ENCODE measurements around the gene B4GALNT4.
"Not testable (repeated sequence)": the region's sequence is repeated elsewhere in the genome, so short reads cannot be mapped to it uniquely, and the experiment has no call there.

Gene B4GALNT4

GRCh38 chr11:377174-377865 lies 8.0 kb downstream of the B4GALNT4 start:
- no peak for DNase-seq

DNA sequence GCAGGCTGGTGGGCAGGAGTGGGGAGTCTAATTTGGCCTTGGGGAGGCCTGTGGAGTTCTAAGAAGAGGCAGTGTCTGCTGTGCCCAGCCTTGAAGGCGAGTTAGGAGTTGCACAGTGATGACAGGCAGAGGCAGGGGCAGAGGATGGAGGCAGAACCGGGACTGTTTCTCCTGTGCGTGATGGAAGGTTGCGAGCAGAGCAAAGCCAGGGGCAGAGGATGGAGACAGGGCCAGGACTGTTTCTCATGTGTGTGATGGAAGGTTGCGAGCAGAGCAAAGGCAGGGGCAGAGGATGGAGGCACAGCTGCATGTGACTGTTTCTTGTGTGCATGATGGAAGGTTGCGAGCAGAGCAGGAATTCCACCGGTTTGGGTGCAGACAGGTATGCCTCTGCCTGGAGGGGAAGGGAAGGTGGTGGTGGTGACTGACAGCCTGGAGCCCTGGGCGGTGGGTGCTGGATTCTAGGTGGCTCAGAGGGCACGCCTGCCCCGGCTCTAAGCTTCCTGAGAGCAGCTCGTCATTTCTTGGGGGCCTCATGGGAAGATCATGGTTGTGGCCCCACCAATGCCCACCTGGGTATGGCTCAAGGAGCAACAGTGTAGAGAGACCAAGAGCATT lies 8.7 kb downstream of the B4GALNT4 start:
- DNase-seq = no peak

DNA sequence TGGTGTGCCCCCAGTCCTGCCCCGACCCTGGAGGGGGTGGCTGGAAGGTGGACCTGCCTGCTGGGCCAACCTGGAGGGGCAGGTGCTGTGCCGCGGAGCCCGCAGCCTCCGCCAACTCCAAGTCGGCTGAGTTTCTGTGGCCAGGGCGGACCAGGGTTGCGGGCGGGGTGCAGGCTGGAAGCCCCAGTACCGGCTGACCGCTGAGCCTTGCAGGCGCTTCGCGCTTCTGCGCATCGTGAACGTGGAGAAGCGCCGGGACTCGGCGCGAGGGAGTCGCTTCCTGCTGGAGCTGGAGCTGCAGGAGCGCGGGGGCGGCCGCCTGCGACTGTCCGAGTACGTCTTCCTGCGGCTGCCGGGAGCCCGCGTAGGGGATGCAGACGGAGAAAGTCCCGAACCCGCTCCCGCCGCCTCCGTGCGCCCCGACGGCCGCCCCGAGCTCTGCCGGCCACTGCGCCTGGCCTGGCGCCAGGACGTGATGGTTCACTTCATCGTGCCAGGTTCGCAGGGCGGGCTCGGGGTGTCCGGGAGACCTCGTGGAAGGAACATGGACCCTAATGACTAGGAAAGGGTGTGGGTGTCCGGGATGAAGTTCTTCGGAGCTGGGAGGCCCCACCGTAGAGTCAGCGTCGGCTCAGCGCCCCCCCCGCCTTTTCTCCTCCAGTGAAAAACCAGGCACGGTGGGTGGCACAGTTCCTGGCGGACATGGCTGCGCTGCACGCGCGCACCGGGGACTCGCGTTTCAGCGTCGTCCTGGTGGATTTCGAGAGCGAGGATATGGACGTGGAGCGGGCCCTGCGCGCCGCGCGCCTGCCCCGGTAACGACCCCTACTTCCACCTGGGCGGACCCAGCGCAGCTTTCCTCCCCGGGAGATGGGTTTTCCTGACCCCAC lies 10.2 kb downstream of the B4GALNT4 start:
- no peak for DNase-seq

- DNase-seq = no peak
These were observed 10.8 kb downstream of the B4GALNT4 start for GRCh38 chr11:380095-380480.

DNA sequence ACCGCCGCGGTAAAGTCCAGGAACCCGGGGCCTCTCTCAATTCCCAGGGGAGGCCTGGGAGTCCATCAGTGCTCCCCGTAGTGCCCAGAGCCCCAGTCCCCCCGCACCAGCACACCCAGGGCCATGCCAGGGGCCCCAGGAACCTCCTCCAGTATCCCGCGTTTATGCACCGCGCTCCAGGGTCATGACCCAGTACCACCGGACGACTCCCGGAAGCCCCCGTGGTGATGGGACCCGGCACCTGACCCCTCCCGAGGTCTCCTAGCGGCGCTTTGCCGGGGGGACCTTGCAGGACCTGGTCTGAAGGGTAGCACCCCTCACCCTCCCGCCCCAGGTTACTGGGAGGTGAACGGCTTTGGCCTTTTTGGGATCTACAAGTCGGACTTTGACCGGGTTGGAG lies 11.2 kb downstream of the B4GALNT4 start:
- DNase-seq = no peak

- no peak for DNase-seq
These were observed 11.7 kb downstream of the B4GALNT4 start for GRCh38 chr11:380996-381395.

DNA sequence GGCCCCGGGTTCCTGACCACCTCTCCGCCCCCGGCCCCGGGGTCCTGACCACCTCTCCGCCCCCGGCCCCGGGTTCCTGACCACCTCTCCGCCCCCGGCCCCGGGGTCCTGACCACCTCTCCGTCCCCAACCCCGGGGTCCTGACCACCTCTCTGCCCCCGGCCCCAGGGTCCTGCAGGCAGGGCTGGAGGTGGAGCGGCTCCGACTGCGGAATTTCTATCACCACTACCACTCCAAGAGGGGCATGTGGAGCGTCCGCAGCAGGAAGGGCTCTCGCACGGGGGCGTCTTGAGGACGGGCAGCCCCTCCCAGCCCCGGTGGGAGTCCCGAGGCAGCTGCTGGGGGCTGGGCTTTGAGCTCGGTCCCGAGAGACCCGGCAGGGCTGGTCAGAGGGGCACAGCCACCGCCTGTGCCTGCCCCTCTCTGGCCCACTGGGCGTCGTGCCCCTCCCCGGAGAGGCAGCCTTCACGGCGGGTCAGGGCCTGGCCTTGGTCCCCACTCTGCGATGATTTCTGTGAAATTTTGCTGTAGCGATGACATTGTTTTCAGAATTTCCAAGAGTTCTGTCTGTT lies 12.3 kb downstream of the B4GALNT4 start:
- no peak for DNase-seq

- no peak for DNase-seq
These were observed 12.9 kb downstream of the B4GALNT4 start for GRCh38 chr11:382081-382629.

DNA sequence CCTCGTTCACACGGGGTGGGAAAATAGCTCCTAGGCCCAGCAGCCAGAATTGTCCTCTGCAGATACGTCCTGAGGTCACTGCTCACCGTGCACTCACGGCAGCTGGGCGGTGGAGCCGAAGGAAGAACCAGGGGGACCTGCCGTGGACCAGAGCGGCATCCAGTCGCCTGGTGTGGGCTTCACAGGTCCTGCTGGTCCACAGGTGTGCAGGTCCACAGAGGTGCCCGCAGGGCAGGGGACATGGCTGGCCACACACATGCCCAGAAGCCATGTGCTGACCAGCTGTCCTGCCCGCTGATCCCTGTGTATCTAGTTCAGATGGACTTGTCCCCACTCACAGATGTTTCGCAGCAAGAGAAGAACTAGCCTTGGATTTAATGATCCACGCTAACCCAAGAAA lies 14.1 kb downstream of the B4GALNT4 start:
- no peak for DNase-seq

DNA sequence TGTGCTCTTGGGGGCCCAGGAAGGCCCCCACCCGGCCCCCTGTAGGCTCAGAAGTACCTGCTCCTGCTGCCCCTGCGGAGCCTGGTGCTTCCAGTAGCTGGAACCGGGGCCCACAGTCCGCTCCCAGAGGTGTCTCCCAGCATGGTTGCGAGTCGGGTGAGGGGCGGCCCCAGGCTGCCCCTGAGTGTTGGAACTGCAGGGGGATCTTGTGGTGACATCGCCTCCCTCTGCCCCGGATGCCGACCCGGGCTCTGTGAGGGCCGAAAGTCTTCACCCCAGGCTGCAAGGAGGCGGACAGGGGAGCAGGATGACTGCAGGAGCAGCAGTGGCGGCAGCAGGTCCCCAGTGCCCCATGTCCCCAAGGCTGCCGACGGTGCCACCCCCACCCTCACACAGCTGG lies 15.2 kb downstream of the B4GALNT4 start:
- DNase-seq = no peak

GRCh38 chr11:385594-386351 lies 16.5 kb downstream of the B4GALNT4 start:
- DNase-seq = no peak

DNA sequence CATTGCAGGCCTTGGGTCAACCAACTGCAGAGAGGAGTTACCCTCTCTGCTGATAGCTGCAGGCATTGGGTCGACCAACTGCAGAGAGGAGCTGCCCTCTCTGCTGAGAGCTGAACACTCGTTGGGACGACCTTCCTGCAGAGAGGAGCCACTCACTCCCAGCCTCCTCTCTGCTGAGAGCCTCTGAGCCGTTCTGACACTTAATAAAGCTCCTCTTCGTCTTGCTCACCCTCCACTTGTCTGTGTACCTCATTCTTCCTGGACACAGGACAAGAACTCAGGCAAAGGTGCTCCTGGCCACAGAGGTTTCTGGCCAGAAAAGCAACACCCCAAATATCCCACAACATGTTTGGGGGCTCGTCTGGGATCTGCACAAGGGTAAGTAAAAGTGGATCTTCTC lies 17.2 kb downstream of the B4GALNT4 start:
- DNase-seq = no peak

- DNase-seq = peak in 1 of 5 experiments; percentile 29
These were observed 18.0 kb downstream of the B4GALNT4 start for GRCh38 chr11:387193-387793.

- DNase-seq = not testable (repeated sequence)
These were observed 20.1 kb downstream of the B4GALNT4 start for GRCh38 chr11:389369-389768.

GRCh38 chr11:390175-390574 lies 20.9 kb downstream of the B4GALNT4 start:
- DNase-seq = no peak

- no peak for DNase-seq
These were observed 22.1 kb downstream of the B4GALNT4 start for GRCh38 chr11:391117-392017.

GRCh38 chr11:392102-392777 lies 22.9 kb downstream of the B4GALNT4 start:
- DNase-seq = no peak

DNA sequence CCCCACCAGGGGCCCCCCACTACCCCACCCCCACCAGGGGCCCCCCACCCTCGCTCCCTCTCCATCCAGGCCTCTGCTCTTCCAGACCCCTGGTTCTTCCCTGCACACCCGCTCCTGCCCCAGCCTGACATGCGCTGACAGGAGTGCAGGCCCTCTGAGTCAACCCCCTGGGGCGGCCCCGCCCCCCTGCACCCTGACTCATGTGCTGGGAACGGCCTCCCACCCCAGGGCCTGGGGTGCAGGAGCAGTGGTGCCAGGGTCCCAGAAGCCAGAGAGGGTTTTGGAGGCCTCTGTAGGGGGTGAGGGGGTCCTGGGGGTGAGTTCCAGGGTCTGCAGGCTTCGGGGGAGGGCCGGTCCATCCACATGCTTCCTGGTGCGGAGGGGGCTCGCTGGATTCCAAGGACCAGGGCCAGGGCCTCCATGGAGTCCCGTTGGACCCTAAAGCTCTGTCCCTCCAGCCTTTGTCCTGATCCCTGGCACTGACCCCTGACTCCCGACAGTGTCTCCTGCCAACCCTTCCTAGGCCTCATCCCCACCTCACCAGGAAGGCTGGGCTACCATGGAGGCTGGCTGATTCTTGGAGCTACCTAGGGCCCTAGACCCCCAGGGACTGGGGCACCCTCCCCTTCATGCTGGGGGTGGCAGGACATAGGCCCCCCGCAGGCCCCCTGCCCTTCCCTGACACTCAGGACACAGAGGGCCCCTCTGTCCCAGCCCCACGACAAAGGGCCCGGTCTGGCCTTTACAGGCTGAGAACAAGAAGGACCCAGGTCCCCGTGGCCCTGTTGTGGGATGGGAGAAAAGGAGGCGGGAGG lies 24.1 kb downstream of the B4GALNT4 start:
- no peak for DNase-seq

Data from T-helper 2 cell (primary cell).